GM19351 (cell line): ENCODE measurements around the gene KIAA0232.

Experiments
- ATAC-seq: cut with Tn5 transposase; IDR thresholded peaks from one replicate; pipeline ENCODE4 v1.9.1; 2021; ENCODE audit warnings: mild to moderate bottlenecking, moderate library complexity; ENCODE audit not compliant: unreplicated experiment

Gene KIAA0232

DNA sequence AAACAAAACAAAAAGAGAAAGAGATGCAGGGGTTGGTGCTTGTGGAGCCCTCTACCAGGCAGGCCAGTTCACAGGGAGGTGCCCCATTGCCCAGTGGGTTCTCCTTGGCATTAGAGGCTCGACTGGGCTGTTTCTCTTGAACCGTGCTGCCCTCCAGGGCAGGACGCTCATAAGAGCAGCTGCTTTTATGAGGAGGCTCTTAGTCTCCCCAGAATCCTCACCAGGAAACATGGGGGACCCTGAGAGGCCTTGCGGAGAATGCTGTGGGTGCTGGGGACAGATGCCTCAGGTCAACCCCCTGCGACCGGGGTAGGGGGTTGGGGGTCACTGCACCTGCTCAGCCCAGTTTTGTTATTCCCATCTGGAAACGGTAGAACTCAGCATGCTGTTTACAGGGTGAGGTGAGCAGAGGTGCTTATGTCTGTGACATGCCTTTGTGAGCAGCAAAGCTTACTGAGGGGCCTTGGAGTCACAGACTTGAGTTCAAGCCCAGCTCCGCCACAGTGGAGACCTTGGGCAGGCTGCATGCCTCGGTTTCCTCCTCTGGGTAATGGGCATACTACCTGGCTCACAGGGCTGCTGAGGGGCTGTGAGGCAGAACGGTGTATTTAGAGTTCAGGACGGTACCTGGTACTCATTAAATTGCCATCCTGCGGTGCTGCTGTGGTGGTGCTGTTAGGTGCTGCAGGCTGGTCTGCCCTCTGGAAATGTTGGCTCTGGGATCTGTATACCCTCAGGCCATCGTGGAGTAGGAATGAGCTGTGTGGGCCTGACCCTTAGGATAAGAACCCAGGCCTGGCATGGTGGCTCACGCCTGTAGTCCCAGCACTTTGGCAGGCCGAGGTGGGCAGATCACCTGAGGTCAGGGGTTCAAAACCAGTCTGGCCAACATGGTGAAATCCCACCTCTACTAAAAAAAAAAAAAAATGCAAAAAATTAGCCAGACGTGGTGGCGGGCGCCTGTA, 132.8 kb downstream of the KIAA0232 start:
- ATAC-seq, result no peak

GRCh38 chr4:6916069-6916586, 133.6 kb downstream of the KIAA0232 start:
- ATAC-seq, result no peak

GRCh38 chr4:6916587-6917460, 134.3 kb downstream of the KIAA0232 start:
- ATAC-seq, result no peak

DNA sequence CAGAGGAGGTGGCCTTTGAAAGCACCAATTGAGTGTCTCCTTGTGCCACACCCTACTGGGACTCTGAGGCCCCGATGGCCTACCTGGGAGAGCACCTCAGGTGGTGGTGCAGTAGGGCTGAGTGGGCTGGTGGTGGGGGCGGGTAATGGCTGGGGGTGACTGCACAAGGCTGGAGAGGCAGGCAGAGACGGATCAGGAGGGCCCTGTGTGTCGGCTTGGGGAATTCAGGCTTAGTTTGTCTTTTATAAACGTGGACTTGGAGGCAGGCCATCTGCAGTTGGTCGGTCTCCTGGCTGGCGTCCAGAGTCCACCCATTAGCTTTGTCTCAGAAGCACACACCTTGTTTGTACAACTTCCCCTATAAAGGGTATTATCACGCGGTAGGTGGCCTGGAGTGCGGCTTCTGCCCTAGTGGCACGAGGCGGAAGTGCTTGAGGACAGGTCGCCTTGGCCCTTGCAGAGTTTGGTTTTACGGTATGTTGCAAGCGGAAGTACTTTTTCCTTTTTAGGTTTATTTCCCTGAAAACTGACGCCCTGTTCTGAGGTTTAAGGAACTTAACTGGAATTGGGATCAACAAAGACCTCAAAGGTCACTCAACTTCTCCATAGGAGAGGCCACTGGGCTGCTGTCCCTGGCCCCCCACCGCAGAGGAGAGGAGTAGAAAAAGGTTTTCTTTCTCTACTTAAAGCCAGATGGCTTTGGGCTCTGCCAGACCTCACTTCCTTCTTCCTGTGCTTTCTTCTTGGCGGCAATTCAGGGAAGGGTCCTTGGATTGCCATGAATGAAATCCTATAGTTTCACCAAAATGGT, 135.1 kb downstream of the KIAA0232 start:
- peak; percentile 88 for ATAC-seq

- ATAC-seq, result no peak
Measured at GRCh38 chr4:6918338-6918737, 135.8 kb downstream of the KIAA0232 start.

DNA sequence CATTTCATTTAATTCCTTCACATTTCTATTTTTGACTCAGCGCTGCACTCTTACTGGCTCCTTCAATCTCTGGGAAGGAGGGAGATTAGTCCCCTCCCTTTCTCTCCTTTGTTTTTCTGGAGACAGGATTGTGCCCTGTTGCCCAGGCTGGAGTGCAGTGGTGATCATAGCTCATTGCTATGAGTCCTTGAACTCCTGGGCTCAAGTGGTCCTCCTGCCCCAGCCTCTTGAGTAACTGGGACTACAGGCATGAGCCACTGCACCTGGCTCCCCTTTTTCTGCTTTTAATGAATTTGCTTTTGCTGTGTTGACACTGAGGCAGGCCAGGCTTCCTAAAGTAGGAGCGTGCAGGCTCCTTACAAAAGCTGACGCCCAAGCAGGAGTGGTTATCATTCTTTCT, 137.6 kb downstream of the KIAA0232 start:
- no peak for ATAC-seq

DNA sequence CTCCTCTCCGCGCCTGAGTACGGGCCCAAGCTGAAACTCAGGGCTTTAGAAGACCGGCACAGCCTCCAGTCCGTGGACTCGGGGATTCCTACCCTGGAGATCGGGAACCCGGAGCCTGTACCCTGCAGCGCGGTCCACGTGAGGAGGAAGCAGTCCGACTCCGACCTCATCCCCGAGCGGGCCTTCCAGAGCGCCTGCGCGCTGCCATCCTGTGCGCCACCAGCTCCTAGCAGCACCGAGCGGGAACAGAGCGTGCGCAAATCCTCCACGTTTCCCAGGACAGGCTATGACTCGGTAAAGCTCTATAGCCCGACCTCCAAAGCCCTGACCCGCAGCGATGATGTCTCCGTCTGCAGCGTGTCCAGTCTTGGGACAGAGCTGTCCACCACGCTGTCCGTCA, 141.0 kb downstream of the KIAA0232 start:
- no peak for ATAC-seq

DNA sequence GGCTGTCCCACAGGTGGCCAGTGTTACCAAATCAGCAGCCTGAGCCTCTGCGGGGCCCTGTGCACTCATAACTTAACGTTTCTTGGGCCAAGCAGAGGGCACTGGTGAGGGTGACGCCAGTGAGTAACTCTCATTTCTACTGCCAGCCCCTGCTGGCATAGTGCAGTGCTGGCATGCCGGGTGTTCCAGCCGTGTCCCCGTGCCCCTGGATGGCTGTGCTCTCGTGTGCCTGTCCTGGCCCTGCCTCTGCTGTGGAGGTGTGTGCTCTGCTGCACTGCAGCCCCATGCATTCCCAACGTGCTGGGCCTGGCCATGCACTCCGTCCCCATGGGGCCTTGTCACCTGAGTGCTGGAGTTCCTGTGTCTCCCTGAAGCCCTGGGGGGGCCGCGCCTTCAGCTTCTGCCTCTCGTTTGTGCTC, 141.8 kb downstream of the KIAA0232 start:
- ATAC-seq, result no peak

GRCh38 chr4:6925357-6925836, 142.9 kb downstream of the KIAA0232 start:
- no peak for ATAC-seq

DNA sequence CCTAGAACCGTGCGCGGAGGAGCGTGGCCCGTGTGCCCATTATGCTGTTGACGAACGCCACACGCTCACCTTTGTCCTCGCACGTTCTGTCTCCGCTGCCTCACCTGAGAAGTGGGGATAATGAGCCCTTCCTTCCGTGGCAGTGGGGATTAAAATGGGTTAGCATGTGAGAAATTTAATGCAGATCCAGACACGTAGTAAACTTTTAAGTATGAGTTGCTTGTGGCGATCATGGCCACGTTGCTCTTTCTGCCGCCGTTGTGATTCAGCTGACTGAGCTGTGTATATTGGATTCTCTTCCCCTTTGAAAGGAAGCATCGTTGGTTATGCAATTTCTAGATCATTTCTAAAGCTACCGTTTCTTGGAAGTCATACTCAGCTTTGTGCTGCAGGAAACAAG, 143.6 kb downstream of the KIAA0232 start:
- no peak for ATAC-seq

DNA sequence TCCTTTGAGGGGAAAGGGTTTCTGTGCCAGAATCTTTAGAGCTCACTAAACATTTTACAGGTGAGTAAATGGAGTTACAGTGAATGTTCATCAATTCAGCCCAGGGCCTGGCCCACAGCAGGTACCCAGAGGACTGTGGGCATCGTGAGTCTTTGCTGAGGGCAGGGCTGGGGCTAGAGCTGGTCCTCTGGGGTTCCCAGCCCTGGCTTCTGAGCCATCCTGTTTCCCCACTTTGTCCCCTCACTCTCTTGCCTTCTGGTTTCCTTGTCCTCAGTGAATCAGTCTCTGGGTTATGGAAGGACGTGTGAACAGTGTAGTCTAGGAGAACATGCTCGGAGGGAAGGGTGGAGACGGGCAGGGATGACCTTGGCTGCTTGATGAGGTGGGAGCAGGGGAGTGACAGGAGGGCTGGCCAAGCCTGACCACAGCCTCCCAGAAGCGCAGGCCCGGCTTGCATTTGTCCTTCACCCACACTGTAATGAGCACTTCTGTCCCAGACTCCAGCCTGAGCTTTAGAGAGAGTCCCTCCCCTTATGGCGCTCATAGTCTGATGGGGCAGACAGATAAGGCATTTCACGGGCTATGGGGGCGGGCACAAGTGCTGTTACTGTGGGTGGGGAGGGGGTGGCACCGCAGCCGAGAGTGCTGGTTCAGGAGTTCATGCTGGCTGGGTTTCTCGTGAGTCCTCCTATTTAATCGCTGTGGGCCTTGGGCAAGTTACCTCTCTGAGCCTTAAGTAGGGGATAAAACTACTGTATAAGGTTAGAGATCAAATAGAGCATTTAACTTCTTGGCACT, 144.4 kb downstream of the KIAA0232 start:
- ATAC-seq, result no peak

DNA sequence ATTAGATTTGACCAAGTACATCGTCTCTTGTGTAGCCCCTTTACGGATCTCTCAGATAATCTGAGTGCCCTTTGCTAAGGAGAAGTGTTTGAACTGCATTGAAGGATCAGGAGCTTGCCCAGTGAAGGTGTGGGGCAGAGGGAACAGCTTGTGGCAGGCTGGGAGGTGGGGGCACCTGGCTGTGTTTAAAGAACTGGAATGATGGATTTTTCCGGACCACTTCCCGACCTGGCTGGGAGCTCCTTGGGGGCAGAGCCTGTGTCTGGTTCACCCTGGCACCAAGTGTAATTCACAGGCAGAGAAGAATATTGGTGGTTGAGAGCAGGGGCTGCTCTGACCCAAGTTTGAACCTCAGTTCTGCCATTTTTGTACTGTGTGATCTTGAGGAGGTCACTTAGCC, 145.6 kb downstream of the KIAA0232 start:
- no peak for ATAC-seq

DNA sequence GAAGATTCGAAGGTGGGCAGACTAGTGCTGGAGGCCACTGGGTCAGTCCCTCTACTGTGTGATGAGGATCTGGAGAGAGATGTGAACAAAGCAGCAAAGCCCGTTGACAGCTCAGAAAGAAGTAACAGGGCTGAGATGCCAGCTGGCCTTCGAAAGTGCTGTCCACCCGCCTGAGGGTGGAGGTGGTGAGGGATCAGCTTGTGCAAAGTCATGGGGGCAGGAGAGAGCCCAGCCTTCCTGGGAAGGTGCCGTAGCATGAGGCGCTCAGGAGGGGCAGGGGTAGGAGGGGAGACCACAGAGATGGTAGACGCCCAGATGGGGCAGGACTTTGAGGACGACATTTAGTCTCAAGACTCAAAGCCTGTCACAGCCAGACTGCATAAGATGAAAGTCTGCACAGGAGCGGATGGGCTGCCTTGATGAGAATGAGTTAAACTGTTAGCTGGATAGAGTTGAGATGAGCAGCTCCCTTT, 146.8 kb downstream of the KIAA0232 start:
- no peak for ATAC-seq

- no peak for ATAC-seq
Measured at GRCh38 chr4:6929812-6930464, 147.4 kb downstream of the KIAA0232 start.

DNA sequence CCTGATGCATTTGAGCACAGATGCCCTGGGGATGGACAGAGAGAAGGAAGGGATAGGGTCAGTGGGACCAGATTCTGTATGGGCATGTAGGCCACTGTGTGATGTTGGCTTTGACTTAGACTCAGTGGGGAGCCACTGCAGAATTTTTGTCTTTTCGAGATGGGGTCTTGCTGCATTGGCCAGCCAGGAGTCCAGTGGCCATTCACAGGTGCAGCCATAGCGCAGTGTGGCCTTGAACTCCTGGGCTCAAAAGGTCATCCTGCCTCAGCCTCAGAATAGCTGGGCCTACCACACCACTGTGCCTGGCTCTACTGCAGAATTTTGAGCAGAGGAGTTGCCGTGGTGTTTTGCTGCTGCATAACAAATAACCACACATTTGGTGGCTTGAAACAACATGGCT, 149.9 kb downstream of the KIAA0232 start:
- no peak for ATAC-seq

DNA sequence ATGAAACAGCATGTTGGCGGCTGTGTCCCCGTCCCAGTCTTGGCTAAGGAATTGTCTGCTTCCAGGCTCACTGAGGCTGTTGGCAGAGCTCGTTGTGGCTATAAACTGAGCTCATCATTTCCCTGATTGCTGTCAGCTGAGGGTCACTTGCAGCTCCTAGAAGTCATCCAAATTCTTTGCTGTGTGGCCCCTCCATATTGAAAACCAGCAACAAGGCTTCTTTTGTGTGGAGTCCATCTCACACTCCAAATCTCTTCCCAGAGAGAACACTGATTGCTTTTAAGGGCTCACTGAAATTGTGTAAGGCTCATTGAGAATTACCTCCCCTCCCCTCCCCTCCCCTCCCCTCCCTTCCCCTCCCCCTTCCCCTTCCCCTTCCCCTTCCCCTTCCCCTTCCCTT, 150.4 kb downstream of the KIAA0232 start:
- no peak for ATAC-seq
